ENCODE data around the gene FAM168A.
"Not testable (repeated sequence)": the region's sequence is repeated elsewhere in the genome, so short reads cannot be mapped to it uniquely, and the experiment has no call there.

FAM168A gene

GRCh38 chr11:73465023-73465675, 132.8 kb downstream of the FAM168A start:
- DNase-seq: no peak

GRCh38 chr11:73464347-73464746, 133.6 kb downstream of the FAM168A start:
- DNase-seq: peak; percentile 51

GRCh38 chr11:73463359-73463758, 134.6 kb downstream of the FAM168A start:
- DNase-seq: no peak

GRCh38 chr11:73461964-73462363, 135.9 kb downstream of the FAM168A start:
- no peak for DNase-seq

GRCh38 chr11:73461335-73461840, 136.5 kb downstream of the FAM168A start:
- DNase-seq: peak; percentile 19

GRCh38 chr11:73458201-73458600, 139.7 kb downstream of the FAM168A start:
- no peak for DNase-seq

- no peak for DNase-seq
Observed at GRCh38 chr11:73454987-73455386, 142.9 kb downstream of the FAM168A start.

- DNase-seq: no peak
Observed at GRCh38 chr11:73453562-73453961, 144.3 kb downstream of the FAM168A start.

GRCh38 chr11:73452726-73453125, 145.2 kb downstream of the FAM168A start:
- DNase-seq: no peak

- DNase-seq: no peak
Observed at GRCh38 chr11:73451896-73452295, 146.0 kb downstream of the FAM168A start.

GRCh38 chr11:73446766-73447165, 151.1 kb downstream of the FAM168A start:
- no peak for DNase-seq

- no peak for DNase-seq
Observed at GRCh38 chr11:73445980-73446379, 151.9 kb downstream of the FAM168A start.

- no peak for DNase-seq
Observed at GRCh38 chr11:73439002-73439843, 158.7 kb downstream of the FAM168A start.

GRCh38 chr11:73436859-73437258, 161.1 kb downstream of the FAM168A start:
- not testable (repeated sequence) for DNase-seq

GRCh38 chr11:73431396-73431795, 166.5 kb downstream of the FAM168A start:
- DNase-seq: no peak

GRCh38 chr11:73430326-73430725, 167.6 kb downstream of the FAM168A start:
- no peak for DNase-seq

GRCh38 chr11:73429121-73429750, 168.7 kb downstream of the FAM168A start:
- DNase-seq: no peak

- no peak for DNase-seq
Observed at GRCh38 chr11:73428699-73429098, 169.2 kb downstream of the FAM168A start.

- DNase-seq: no peak
Observed at GRCh38 chr11:73428227-73428626, 169.7 kb downstream of the FAM168A start.

- DNase-seq: no peak
Observed at GRCh38 chr11:73426219-73426850, 171.6 kb downstream of the FAM168A start.

GRCh38 chr11:73425108-73425507, 172.8 kb downstream of the FAM168A start:
- DNase-seq: no peak

- DNase-seq: no peak
Observed at GRCh38 chr11:73423506-73423905, 174.4 kb downstream of the FAM168A start.

- DNase-seq: no peak
Observed at GRCh38 chr11:73422886-73423285, 175.0 kb downstream of the FAM168A start.
